HG03469 (cell line): ENCODE results near the gene LAMTOR2.

Source experiments
- ATAC-seq: cut with Tn5 transposase; IDR thresholded peaks from one replicate; pipeline ENCODE4 v1.9.1; 2021; ENCODE audit warnings: mild to moderate bottlenecking, moderate library complexity, moderate number of reproducible peaks; ENCODE audit not compliant: unreplicated experiment

LAMTOR2 gene

DNA sequence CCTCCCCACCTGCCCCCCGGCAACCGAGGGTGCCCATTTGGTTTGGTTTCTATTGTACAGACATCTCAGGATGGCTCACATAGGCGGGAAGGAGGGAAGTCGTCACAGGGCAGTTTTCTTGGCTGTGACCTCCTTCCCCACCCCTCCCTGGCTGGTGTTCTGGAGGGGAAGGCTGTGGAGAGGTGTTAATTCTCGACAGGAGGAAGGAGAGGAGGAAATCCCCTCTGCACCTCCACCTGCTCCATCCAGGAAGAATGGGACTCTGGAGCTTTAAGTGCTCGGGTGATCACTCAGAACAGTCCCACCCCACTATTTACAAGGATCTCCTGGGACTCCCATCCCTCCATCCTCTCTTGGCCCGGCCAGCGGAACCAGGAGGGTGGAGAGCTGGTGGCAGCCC, 20.1 kb downstream of the LAMTOR2 start:
- no peak for ATAC-seq

DNA sequence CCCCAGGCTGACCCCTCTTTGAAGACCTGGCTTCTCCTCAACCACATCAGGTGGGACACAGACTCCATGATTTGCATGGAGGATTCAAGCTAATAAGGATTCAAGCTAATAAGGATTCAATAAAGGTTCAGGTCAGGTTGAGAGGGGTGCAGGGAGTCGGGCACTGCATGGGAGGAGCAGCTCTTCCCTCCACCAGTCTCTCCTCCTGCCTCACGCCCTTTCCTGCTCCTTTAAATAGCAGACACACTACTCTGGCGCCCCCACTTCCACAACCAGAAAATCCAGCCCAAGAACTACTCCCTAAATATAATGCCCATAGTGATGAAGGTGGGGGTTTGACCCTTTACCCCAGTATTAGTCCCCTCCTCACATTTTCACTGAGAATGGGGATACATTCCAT, 20.6 kb downstream of the LAMTOR2 start:
- ATAC-seq: no peak

DNA sequence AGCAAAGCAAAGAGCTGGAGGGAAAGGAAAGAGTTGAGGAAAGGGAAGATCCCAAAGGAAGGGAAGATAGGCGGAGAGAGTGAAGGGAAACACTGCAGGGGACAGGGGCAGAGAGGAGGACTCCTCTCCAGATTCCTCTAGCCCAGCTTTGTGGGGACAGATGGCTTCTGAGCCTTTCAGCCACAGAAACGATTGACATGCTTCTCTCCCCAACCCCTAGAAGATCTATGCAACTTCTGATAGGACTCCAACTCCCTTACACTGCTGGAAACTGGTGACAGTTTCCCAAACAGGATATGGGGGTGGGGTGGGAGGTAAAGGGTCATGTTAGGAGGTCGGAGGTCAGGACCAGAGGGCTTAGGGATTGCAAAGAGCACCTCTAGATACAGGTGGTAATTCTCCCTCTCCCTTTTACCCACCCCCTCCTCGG, 21.2 kb downstream of the LAMTOR2 start:
- ATAC-seq: no peak

DNA sequence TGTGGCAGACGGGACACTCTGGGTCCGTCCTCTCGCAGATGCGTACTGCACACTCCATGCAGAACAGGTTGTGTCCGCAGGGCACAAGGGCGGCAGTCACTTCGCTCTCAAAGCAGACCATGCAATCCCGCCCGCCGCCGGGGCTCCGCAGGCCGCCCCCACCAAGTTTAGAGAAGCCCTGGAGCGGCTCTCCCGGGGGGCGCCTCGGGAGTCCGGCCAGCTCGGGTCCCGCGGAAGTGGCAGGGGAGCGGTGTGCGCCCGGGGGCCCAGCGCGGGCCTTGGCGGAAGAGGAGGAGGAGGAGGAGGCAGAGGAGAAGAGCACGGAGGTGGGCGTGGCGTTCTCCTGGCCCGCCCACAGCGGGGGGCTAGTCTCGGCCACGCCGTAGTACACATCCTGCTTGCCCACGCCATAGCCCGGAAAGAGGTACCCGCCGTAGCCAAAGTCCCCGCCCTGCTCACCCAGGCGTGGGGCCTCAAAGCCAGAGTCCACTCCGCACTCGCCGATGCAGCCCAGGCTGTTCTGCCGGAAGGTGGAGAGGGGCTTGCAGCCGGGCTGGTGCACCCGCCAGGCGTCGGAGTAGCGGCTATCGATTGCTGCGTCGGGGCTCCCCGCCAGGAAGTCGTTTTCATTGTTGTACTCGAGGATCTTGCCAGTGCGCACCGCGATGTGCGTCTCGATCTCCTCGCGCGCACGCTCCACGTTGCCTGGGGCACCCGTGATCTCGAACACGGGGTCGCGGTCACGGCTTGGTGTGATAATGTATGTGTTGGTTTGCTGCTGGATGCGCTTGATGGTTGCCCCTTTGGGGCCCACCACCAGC, 22.2 kb downstream of the LAMTOR2 start:
- no peak for ATAC-seq

DNA sequence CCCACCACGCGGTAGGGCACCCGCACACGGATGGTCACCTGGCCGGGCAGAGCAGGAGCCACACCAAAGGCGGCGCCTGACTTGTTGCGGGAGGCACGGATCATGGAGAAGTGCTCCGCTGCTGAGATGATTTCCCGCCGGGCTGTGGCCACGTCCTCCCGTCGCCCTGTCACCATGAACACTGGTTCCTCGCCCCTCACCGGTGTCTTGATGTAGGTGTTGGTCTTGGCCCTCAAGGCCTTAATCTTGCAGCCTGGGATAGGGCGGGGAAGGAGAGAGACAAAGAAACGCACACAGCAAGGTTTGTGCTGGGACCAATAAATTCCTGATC, 22.8 kb downstream of the LAMTOR2 start:
- no peak for ATAC-seq

DNA sequence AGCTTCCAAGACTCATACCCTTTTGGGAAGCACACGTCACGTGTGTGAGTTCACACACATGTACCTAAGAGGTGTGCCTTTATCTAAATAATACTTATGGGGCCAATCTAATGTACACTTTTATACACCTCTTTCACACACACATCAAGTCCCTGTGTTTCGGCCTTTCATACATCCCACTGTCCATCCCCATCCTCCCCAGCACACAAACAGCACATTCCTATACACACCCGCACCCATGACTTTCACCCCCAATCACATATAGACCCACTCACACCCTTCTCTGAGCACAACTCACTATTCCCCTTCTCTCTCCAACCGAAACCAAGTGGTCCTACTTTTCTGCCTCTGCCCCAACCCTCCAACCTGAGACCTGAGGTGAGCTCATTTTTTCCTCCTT, 24.1 kb downstream of the LAMTOR2 start:
- no peak for ATAC-seq

DNA sequence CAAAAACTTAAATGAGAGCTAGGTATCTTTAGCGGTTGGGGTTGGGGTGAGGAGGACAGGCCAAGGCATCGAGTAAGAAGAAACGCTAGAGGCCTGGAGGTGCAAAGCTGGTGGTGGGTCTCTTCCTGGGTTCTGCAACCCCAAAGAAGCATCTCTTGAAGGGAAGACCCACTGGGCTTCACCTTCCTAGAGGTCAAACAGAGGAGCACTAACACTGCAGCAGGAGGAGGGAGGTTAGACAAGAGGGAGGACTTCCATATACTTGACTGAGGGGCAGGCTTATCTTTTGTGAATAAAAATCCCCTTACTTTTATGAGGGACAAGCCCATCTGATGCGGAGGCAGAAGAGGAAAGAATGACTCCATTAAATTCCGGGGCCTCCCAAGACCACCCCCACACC, 25.2 kb downstream of the LAMTOR2 start:
- ATAC-seq: no peak

DNA sequence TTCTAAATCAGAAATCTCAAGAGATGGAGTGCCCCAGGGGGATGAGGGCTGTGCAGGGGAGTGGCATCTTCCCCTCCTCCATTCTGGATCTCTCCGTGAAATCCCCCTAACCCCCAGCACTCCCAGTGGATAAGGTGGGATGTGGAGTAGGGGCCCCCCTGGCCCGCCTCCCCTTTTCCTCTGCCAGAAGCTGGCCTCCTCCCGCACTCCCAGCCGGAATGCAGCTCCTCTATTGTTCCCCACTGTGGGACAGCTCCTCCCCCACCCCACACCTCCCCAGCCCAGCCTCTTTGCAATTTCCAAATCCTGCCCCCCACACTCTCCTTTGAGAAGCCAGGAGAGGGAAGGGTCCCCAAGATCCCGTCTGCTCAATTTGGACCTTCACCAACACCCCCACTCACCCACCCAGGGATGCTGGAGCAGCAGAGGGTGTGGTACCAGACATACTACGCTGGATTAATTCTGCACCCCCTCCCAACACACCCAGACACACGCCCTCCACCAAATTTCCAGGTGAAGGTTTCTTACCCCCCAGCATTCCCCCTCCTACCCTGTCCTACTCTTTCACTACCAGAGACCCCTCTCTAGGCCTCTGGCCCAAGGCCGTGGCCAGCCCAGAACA, 25.8 kb downstream of the LAMTOR2 start:
- no peak for ATAC-seq

DNA sequence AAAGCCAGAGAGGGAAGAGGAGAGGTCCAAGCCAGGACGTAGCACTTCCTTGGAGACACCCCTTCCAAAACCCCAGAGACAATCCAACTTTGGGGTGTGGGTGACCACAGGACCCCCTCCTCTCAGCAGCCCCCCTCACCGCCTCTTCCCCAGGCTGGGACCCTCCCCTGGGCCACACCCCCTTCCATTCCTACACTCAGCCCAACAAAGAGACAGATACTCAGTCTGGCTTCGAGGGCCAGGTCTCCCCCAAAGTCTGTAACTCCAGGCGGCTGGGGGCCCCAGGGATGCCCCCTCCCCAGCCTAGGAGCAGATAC, 26.2 kb downstream of the LAMTOR2 start:
- ATAC-seq: no peak

DNA sequence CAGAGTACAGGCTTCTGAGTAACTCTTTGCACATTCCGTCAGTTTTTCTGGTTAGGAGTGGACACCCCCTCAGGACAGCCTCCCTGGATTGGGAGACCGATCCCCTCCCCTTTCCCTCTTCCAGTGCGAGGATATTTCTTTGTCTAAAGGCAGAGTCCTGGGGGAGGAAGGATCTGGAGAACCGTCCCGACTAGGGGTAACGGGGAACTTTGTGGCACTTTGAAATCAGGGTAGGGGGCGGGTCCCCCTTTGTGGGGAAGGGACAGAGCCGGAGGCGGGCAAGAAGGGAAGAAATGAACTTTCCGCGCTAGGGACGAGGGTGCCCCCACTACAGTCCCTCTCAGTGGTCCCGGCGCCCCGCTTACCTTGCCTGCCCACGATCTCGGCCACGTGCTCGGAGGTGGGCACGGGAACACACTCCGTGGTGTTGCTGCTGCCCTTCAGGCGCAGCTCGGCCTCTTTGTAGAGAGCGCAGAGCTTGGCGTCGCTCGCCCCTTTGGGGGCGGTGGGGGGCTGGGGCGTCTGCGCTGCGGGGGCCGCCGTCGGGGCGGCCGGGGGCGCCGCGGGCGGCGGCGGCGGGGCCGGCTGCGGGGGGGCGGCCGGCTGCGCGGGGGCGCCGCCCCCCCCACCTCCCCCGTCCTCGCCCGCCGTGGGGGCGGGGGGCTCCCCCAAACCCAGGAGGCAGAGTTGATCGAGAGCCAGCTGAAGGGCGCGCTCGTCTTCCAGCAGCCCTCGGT, 26.8 kb downstream of the LAMTOR2 start:
- ATAC-seq: no peak

DNA sequence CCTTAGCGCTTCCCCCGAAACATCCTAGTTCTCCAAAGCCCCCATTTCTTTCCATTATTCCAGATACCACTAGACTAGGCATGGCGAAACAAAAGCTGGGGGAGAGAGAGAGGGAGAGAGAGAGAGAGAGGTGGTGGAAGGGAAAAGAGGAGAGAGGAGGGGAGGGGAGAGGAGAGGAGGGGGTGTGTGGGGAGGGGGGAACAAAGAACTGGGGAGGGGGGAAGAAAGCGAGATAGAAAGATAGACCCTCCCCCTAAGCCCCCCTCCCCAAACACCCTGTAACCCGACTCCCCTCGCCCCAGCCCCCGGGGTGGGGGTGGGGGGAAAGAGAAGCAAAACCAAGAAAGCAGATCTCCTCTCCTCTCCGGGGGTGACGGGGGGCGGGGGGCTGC, 27.3 kb downstream of the LAMTOR2 start:
- no peak for ATAC-seq

DNA sequence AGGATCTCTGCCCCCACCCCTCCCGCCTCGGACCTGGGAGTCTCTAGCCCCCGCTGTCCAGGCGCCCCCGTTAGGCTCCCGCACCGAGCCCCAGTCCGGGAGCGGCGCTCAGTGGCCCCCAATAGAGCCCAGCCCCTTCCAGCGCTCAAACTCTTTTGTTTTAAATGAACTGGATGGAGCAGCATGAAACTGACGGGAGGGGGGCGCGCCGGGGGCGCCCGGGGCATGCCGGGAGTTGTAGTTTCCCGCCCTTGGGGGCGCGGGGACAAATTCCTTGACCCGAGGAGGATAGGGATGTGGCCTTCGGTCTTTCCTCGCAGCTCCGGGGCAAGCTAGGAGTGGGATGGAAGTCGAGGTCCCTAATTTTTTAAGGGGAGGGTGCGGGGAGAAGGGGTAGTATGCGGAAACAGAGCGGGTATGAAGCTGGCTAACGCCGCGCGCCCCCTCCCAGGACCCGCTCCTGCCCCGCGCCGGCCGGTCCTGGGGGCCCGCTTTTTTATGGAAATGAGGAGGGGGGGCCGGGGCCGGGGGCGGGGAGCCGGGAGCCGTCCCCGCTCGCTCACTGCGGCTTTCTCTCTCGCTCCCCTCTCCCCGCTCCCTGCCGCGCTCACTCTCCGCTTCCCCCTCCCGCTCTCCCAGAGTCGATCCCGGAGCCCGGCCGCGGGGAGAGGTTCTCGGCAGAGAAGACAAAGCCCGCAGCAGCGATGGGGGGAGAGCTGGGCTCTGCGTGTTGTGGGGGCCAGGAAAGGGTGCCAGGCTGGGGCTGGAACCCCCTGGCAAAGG, 27.9 kb downstream of the LAMTOR2 start, which contains the start of gene MEX3A:
MEX3A (minus strand) TSS at position 157 of the 783 bp plus-strand sequence. CDS start 467 bp downstream, outside the sequence.
- no peak for ATAC-seq

DNA sequence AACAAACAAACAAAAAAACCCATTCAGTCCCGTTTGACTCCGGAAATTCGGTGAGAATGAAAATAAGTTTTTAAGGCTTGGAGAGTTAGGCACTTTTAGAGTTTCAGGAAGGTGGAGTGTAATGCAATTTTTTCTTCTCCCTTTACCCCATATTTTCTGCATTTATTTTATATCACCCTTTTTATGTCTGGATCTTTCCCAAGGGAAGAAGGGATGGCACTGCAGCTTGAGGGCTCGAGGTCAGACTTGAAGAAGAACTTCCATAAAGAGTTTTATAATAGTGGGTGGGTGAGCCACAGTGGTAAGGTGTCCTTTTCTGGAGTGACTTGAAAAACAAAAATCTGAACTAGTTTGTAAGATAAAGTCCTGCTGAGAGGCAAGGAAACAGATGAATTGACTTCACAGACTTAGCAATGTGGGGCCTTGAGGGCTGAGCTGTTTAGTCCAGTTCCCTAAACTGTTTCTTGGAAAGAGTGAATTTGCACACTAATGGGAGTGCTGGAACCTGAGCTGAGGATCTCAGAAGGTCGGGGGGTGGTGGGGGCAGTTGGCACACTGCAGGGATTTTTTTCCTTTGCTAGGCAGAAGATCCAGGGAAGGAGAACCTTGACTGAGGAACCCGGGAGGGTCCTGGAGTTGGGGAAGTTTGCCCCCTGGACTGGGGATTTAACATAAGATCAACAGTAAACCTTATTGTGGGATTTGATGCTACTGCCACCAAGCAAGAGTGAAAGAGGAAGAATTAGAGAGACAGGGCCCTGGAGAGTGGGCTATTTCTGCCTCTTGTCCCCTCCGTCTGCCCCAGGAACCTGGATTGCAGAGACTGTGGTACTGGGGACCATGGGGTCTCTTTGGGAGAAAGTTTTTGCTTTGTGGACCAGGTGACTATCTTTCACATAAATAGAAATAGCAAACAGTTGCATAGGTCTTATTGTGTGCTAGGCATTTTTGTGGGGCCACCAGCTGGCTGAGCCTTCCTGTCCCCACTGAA, 29.5 kb downstream of the LAMTOR2 start:
- no peak for ATAC-seq

DNA sequence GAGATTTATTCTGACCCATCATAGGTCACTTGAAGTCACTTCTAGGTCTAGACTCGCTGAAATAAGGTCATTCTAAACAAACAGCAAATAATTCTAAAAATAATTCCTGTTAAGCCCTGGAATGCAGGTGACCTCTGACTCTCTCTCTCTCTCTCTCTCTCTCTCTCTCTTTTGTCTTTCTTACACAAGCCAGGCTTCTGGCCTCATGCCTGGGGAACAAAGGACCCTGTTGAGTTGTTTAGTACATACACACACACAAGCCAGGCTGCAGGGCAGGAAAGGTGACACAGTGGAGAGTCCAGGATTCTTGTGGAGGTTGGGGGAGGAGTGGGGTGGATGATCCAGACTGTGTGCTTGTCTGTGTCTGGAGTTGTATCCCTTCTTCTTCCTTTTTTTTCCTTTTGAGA, 31.7 kb downstream of the LAMTOR2 start:
- no peak for ATAC-seq

DNA sequence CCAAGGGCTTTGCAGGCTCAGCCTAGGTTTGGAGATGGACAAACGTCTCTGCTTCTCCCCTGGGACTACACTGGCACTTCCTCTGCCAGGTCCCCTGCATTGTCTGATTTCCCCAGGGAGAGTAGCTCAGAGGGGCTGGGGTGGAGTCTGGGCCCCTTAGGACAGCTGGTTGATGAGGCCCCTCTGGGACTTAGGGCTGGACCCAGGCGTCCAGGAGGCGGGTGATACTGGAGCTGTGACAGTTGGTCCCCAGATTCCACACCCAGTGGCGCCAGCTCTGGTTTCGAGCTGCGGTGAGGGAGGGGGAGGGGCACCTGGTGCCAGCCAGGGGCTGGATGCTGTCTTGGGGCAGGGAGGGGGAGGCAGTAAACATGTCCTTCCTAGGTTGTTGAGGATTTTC, 35.1 kb downstream of the LAMTOR2 start:
- no peak for ATAC-seq

DNA sequence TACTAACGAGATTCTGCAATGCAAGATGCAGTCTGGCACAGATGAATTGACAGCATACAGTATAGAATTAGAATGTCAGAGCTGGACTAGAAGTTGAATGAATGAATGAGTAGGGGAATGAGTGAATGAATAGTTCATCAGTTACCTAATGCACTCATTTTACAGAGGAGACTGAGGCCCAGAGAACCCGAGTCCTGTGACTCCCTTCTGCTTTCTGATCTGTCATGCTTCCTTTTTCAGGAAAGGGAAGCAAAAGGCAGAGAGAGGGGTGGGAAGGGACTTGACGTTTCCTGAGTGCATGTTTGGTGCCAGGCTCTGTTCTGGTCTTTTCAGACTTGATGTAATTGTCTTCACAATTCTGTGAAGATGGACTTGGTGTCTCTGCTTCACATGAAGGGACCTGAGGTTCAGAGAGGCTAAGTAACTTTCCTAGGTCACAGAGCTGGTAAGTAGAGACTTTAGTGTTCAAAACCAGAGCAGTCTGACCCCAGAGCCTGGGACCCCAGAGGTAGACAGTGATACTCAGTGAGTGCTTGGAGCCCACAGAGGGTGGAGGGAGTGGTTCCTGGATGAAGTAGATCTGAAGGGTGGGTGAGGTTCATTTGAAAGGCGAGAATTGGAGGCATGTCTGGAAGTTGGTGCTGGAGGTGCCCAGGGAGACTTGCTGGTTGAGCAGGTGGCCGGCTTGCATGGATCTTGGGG, 35.7 kb downstream of the LAMTOR2 start:
- ATAC-seq: no peak

DNA sequence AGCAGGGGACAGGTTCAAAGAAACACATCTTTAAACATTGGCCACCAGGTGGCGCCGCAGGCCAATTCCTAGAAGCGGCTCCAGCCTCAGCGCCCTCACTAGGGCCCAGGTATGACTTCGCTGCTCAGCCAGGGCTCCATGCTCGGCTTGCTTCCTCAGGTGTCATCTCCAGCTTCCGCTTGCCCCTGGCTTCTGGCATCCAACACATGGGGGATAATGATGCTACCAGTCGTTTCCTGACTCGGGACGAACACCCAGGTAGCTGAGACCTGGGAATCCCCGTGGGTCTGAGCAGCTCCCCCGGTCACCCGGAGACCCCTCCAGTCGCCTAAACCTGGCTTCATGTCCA, 36.2 kb downstream of the LAMTOR2 start:
- no peak for ATAC-seq

DNA sequence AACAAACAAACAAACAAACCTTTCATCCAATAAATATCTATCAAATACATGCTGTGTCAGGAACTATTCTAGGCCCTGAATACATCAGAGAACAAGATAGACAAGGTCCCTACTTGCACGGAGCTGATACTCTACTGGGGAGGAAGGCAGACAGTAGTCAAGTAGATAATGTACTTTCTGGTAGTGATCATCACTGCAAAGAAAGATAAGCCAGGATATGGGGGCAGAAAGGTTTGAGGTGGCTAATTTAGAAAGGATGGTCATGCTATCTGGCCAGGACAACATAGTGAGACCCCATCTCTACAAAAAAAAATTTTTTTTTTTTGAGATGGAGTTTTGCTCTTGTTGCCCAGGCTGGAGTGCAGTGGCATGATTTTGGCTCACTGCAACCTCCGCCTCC, 37.0 kb downstream of the LAMTOR2 start:
- ATAC-seq: no peak

DNA sequence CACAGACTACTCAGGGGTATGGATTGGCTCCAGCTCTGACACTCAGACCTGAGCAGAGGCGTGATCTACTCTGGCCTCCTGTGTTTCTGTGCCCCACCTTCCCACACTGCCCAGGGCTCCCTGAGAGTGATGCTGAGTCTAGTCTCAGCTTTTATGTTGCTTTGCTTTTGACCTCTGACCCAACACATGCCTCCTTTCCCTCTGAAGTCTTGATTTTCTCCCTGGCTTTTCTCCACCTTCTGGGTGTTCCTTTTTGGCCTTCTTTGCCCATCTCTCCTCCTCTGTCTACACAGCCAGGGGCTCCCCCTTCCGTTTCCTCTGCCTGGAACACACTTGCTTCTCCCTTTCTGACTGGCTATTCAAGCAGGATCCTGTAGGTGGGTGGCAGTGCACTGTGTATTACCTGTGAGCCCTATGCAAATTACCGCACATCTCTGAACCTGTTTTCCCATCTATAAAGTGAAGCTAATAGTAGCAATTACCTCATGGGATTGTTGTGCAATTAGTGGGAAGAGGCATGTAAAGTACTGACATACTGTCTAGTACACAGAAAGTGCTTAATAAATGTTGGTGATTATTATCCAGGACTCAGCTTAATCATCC, 41.4 kb downstream of the LAMTOR2 start:
- no peak for ATAC-seq
